Tibial nerve (tissue), 3 donors: ENCODE measurements around the gene KIAA2012.

Experiments used
- CTCF ChIP-seq, 5 experiments: fragments of 200-600 bp in 3 of 5; fragments of 450-650 bp in 2 of 5; sonication (generic) in 3 of 5; IDR thresholded peaks; one replicate each; pipeline ENCODE4 v1.5.1; 2016 to 2019; ENCODE audit warnings: antibody characterized with exemption in 5 of 5, mild to moderate bottlenecking in 3 of 5, moderate library complexity in 2 of 5
- POLR2A ChIP-seq, 2 donors: fragments of 450-650 bp; IDR thresholded peaks; one replicate each; pipeline ENCODE4 v1.6.1; 2017; ENCODE audit warnings: antibody characterized with exemption in 2 of 2, mild to moderate bottlenecking in 2 of 2, moderate library complexity in 2 of 2

DNA sequence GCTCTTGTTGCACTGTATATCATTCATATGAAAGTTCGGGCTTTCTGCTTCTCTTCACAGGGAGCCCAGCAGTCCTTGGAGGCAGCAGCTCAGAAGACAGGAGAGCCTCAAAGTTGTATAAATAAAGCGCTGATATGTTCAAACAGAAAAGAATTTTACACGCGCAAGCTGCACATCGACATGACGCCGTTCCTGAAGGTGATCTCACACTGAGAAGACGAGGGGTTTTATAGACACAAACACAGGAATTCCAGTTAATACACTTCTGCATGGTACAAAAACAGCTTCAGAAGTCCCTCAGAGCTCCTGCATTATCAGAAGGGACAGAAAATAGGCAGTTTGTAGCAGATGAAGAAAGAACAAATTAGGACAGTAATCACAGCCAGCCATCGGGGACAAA, 81.6 kb downstream of the KIAA2012 start:
- TF ChIP-seq CTCF (IDR thresholded peaks at IDR 0.05) (no peak), POLR2A (IDR thresholded peaks at IDR 0.05) (no peak)
